IMR-90 (cell line): Measurements from ENCODE around the gene DNAJC3. TPM values are rescaled to one million over a fixed set of nuclear protein-coding genes. Genes with fewer than 3 reads are reported as not detected.

Source experiments
- ATAC-seq: fragments of 200-7000 bp; cut with Tn5 transposase; 2 replicates; pipeline ENCODE4 v1.9.1; 2020; ENCODE audit warnings: low read depth, mild to moderate bottlenecking, moderate library complexity
- BruUV-seq: library from RNA; stranded (reverse); fragments of 400-500 nt; replicated peaks from 2 replicates; lab custom pipeline; 2021; lab: Mats Ljungman, UMichigan
- CTCF ChIA-PET: fragments of 300-600 bp; formaldehyde crosslinking; extraction: SDS; loops from one replicate; lab custom pipeline; 2021; ENCODE audit warnings: antibody characterized with exemption; lab: Yijun Ruan, JAX
- POLR2A ChIA-PET: fragments of 300-600 bp; sonication (Branson Sonifier 250); formaldehyde crosslinking; loops from one replicate; lab custom pipeline; 2022; ENCODE audit warnings: antibody characterized with exemption; ENCODE audit not compliant: unreplicated experiment; lab: Charles Lee
- DNase-seq: peaks from one replicate; pipeline ENCODE4 v3.0.0; 2013
- H2AFZ ChIP-seq: replicated peaks from 2 replicates; pipeline ENCODE3; 2013; ENCODE audit warnings: low read length, mild to moderate bottlenecking; ENCODE audit not compliant: poor library complexity
- H2AK5ac ChIP-seq: 2 replicates; pipeline ENCODE4 v1.6.1; 2013; ENCODE audit warnings: low read depth, low read length, inconsistent platforms
- H2AK9ac ChIP-seq: replicated peaks from 2 replicates; pipeline ENCODE3; 2013; ENCODE audit warnings: mild to moderate bottlenecking, low read depth, low read length, moderate library complexity; ENCODE audit not compliant: poor library complexity
- H2BK120ac ChIP-seq: 2 replicates; pipeline ENCODE4 v1.6.1; 2013; ENCODE audit warnings: low read depth, low read length, inconsistent platforms
- H2BK15ac ChIP-seq: 3 replicates; pipeline ENCODE4 v1.6.1; 2013; ENCODE audit warnings: low read depth, low read length, inconsistent platforms
- H2BK20ac ChIP-seq: 2 replicates; pipeline ENCODE4 v1.6.1; 2013; ENCODE audit warnings: low read depth, mild to moderate bottlenecking, inconsistent platforms, low read length, moderate library complexity
- H2BK5ac ChIP-seq: 2 replicates; pipeline ENCODE4 v1.6.1; 2013; ENCODE audit warnings: mild to moderate bottlenecking, low read depth, low read length, inconsistent platforms; ENCODE audit not compliant: poor library complexity, severe bottlenecking
- H3K14ac ChIP-seq: replicated peaks from 2 replicates; pipeline ENCODE4 v1.6.1; 2013; ENCODE audit warnings: low read depth, low read length, inconsistent platforms
- H3K18ac ChIP-seq: 2 replicates; pipeline ENCODE4 v1.6.1; 2013; ENCODE audit warnings: low read depth, low read length, control low read depth
- H3K23ac ChIP-seq: 2 replicates; pipeline ENCODE4 v1.6.1; 2013; ENCODE audit warnings: low read depth, low read length, inconsistent platforms
- H3K27ac ChIP-seq: 2 replicates; pipeline ENCODE4 v1.5.1; 2013; ENCODE audit warnings: mild to moderate bottlenecking, control low read depth, low read length; ENCODE audit not compliant: insufficient read depth
- H3K27me3 ChIP-seq: 2 replicates; pipeline ENCODE4 v1.6.1; 2013; ENCODE audit warnings: low read length; ENCODE audit not compliant: control insufficient read depth, insufficient read depth
- H3K36me3 ChIP-seq: 2 replicates; pipeline ENCODE4 v1.6.1; 2013; ENCODE audit warnings: low read length, mixed read lengths; ENCODE audit not compliant: control insufficient read depth, insufficient read depth
- H3K4ac ChIP-seq: 2 replicates; pipeline ENCODE4 v1.6.1; 2013; ENCODE audit warnings: low read depth, low read length, inconsistent platforms
- H3K4me1 ChIP-seq: 2 replicates; pipeline ENCODE4 v1.6.1; 2013; ENCODE audit warnings: low read length, mixed read lengths; ENCODE audit not compliant: control insufficient read depth, insufficient read depth
- H3K4me2 ChIP-seq: 2 replicates; pipeline ENCODE4 v1.6.1; 2013; ENCODE audit warnings: low read depth, mild to moderate bottlenecking, control low read depth, low read length, moderate library complexity
- H3K4me3 ChIP-seq: 2 replicates; pipeline ENCODE4 v1.5.1; 2013; ENCODE audit warnings: low read depth, mild to moderate bottlenecking, control low read depth, low read length, moderate library complexity; ENCODE audit not compliant: insufficient read depth
- H3K56ac ChIP-seq: 2 replicates; pipeline ENCODE4 v1.6.1; 2013; ENCODE audit warnings: low read length, inconsistent platforms; ENCODE audit not compliant: insufficient read depth; ENCODE audit errors: extremely low read depth
- H3K79me1 ChIP-seq, 2 experiments: 2 replicates each; pipeline ENCODE4 v1.6.1; 2013; ENCODE audit warnings: low read length in 2 of 2, inconsistent platforms in 1 of 2, low read depth in 1 of 2
- H3K9ac ChIP-seq: 2 replicates; pipeline ENCODE4 v1.6.1; 2013; ENCODE audit warnings: low read depth, low read length, control low read depth
- H3K9me1 ChIP-seq: 2 replicates; pipeline ENCODE4 v1.6.1; 2013; ENCODE audit warnings: low read length, inconsistent platforms; ENCODE audit not compliant: insufficient read depth
- H3K9me3 ChIP-seq: 2 replicates; pipeline ENCODE4 v1.6.1; 2013; ENCODE audit warnings: low read length; ENCODE audit not compliant: control insufficient read depth, insufficient read depth
- H4K20me1 ChIP-seq: 2 replicates; pipeline ENCODE4 v1.6.1; 2013; ENCODE audit warnings: low read length, inconsistent platforms; ENCODE audit not compliant: insufficient read depth
- H4K5ac ChIP-seq: 2 replicates; pipeline ENCODE4 v1.6.1; 2013; ENCODE audit warnings: mild to moderate bottlenecking, low read depth, low read length, control low read depth
- H4K8ac ChIP-seq, 2 experiments: 2 replicates each; pipeline ENCODE4 v1.6.1; 2013; ENCODE audit warnings: low read depth in 2 of 2, low read length in 2 of 2, control low read depth in 1 of 2, inconsistent platforms in 1 of 2
- H4K91ac ChIP-seq: 2 replicates; pipeline ENCODE4 v1.6.1; 2013; ENCODE audit warnings: low read depth, low read length, inconsistent platforms; ENCODE audit not compliant: insufficient read depth
- FOS ChIP-seq: fragments of 150-350 bp; IDR thresholded peaks from 2 replicates; pipeline ENCODE4 v1.6.1; 2016; ENCODE audit warnings: low read depth, low read length
- MAFK ChIP-seq: IDR thresholded peaks from 2 replicates; pipeline ENCODE4 v1.6.1; 2012; ENCODE audit warnings: low read depth, low read length, improper control_type of control experiment
- RFX5 ChIP-seq: IDR thresholded peaks from 2 replicates; pipeline ENCODE4 v1.8.0; 2012; ENCODE audit warnings: low read depth, mild to moderate bottlenecking, low read length, moderate library complexity
- WGBS, 2 experiments: methylation state at CpG; one replicate each; pipeline versions ENCODE4 v1.1.5 to v1.1.7; 2013; ENCODE audit warnings: missing lambda C conversion rate in 2 of 2; ENCODE audit not compliant: insufficient read length in 1 of 2; ENCODE audit errors: extremely low coverage in 2 of 2; 5-methylcytosine and 5-hydroxymethylcytosine counted together
- dilution Hi-C: fragments of 300-500 bp; cut with HindIII; formaldehyde crosslinking; loops from one replicate; pipeline ENCODE4 v1.14.3; 2018; ENCODE audit warnings: low sequenced_read_pairs; ENCODE audit not compliant: unreplicated experiment
- in situ Hi-C: fragments of 300-500 bp; cut with MboI; formaldehyde crosslinking; loops from 3 replicates; pipeline ENCODE4 v1.14.3; 2019; ENCODE audit warnings: low sequenced_read_pairs, inconsistent platforms, mixed read lengths
- intact Hi-C: fragments of 100-400 bp; cut with micrococcal nuclease; formaldehyde crosslinking; loops from 2 replicates; pipeline ENCODE4 v1.10.0; 2022
- polyA plus RNA-seq, 3 experiments: library from polyadenylated mRNA; depleted of rRNA; stranded (reverse); fragments of >200 nt; gene quantifications; 2 replicates each; pipeline ENCODE4 v1.2.3, GENCODE V29; 2012; ENCODE audit warnings: low replicate concordance in 1 of 3
- total RNA-seq: library from RNA; depleted of rRNA; stranded (reverse); fragments of >200 nt; gene quantifications from 2 replicates; pipeline ENCODE4 v1.2.3, GENCODE V29; 2012

Gene DNAJC3
- total and polyA plus RNA-seq, 2 of the 4 experiments (the other 2 are of a cell fraction): 10.7 to 28.5 TPM

GRCh38 chr13:95784161-95784899 is 107.4 kb downstream of the DNAJC3 start:
- CTCF ChIA-PET: interaction anchor here (0.7 kb wide), 1 partner anchor 51 kb away, joined by 3 read pairs; no protein-coding TSS in a partner anchor
- TF ChIP-seq FOS (peak; percentile 84), MAFK (peak; percentile 80), RFX5 (no peak)
- Histone ChIP-seq H4K5ac (no peak overlapping the region), H2BK20ac (no peak overlapping the region), H3K9me1 (peaks cover 6% of the 10 kb centered on the region), H3K27me3 (no peaks in the 10 kb centered on the region), H3K9me3 (no peaks in the 10 kb centered on the region), H3K4me2 (peak overlapping the region; percentile 85), H2BK15ac (no peak overlapping the region), H3K4ac (peak overlapping the region; percentile 51), H3K79me1 (peaks cover 5 to 29% of the 10 kb centered on the region in 2 experiments; a peak in 3 of 4 replicates), H2BK5ac (peak overlapping the region; percentile 31), H3K4me1 (peaks cover 8% of the 10 kb centered on the region), H4K20me1 (peaks cover 12% of the 10 kb centered on the region; the same call in 1 of the 2 replicates), H3K56ac (peak overlapping the region; percentile 14; the same call in 1 of the 2 replicates), H3K18ac (peak overlapping the region; percentile 63; the same call in 1 of the 2 replicates), H2AFZ (no peak overlapping the region), H4K91ac (no peak overlapping the region; the same call in 1 of the 2 replicates), H3K4me3 (no peak overlapping the region), H3K9ac (0 out of 2 replicates have a peak overlapping the region, but pooled peaks have one; percentile 14), H3K23ac (no peak overlapping the region), H2AK5ac (no peak overlapping the region), H3K14ac (no peak overlapping the region), H4K8ac (no peak overlapping the region; a peak in 1 of 4 replicates), H2AK9ac (no peak overlapping the region), H2BK120ac (peak overlapping the region; percentile 59), H3K27ac (peak overlapping the region; percentile 55; the same call in 1 of the 2 replicates), H3K36me3 (peaks cover 5% of the 10 kb centered on the region)
- peak; percentile 87 for ATAC-seq
- in situ Hi-C loops: no loop called here
- intact Hi-C loops: no loop called here
- dilution Hi-C loops: no loop called here
- DNase-seq: peak; percentile 91
- WGBS, 2 experiments: no CpG with 5 or more reads among the region's 6 CpGs
- POLR2A ChIA-PET: no interaction called here
- BruUV-seq: no TSS peak
